ENCODE measurements around the gene INS. TPM values are rescaled to one million over a fixed set of nuclear protein-coding genes. Genes with fewer than 3 reads are reported as not detected.

INS gene
- total and polyA plus RNA-seq, 2 of the 13 experiments (the other 11 are each of a cell fraction or from before 2014, with no cell fraction given), result not detected

DNA sequence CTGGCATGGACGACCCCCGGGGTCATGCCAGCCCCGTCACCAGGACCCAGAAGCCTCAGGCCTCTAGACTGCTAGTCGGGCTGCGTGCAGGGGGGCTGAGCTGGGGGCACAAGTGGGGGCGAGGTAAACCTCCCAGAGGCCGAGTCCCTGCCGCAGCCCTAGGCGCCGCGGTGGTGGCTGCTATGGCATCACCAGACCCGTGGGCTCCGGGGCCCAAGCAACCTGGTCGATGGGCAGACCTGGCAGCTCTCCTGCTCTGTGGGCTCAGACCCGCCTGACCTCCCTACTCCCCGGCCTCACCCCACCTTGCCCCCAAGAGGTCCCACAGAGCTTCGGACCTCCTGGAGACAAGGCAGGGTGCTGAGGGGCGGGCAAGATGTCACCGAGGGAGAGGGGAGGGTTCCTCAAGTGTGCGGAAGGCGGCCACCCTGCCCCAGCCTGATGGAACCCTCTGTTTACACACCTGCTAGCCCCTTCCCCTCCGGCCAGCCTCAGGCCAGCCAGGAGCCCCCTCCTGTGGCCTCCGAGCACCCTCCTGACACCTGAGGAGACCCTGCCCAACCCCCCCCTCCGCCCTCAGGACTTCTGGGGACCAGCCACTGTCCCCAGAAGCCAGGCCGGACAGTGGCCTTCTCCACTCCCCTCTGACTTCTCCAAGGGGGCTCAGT, 31.2 kb downstream of the INS start (continued):
- TF ChIP-seq ARID4A (CRISPR knock-in tag; IDR thresholded peaks at IDR 0.05; ENCODE audit: borderline replicate concordance) (peak; percentile 14; the same call in 1 of the 2 replicates), IRX3 (CRISPR knock-in tag; IDR thresholded peaks at IDR 0.05; ENCODE audit: borderline replicate concordance, low read depth) (no peak), TOE1 (CRISPR knock-in tag; IDR thresholded peaks at IDR 0.05) (no peak), ZNF558 (CRISPR knock-in tag; IDR thresholded peaks at IDR 0.05; ENCODE audit: borderline replicate concordance) (peak; percentile 55; the same call in 1 of the 2 replicates), ZNF432 (CRISPR knock-in tag; IDR thresholded peaks at IDR 0.05; ENCODE audit: borderline replicate concordance) (no peak), ASH2L (IDR thresholded peaks at IDR 0.05; ENCODE audit: insufficient read length, low read depth, low read length) (no peak), AHDC1 (CRISPR knock-in tag; IDR thresholded peaks at IDR 0.05; ENCODE audit: borderline replicate concordance) (peak; percentile 21; the same call in 1 of the 2 replicates), MTF1 (CRISPR knock-in tag; IDR thresholded peaks at IDR 0.05) (no peak), TMF1 (CRISPR knock-in tag; IDR thresholded peaks at IDR 0.05; ENCODE audit: low read depth) (no peak; the same call in none of the 2 replicates), ZMYM4 (CRISPR knock-in tag; IDR thresholded peaks at IDR 0.05) (no peak), MAF1 (CRISPR knock-in tag; IDR thresholded peaks at IDR 0.05; ENCODE audit: borderline replicate concordance) (no peak), ZNF235 (CRISPR knock-in tag; IDR thresholded peaks at IDR 0.05; ENCODE audit: borderline replicate concordance) (peak; percentile 58; the same call in 1 of the 2 replicates), TEAD2 (CRISPR knock-in tag; IDR thresholded peaks at IDR 0.05) (no peak)
- TF ChIP-seq, protein P1, sequence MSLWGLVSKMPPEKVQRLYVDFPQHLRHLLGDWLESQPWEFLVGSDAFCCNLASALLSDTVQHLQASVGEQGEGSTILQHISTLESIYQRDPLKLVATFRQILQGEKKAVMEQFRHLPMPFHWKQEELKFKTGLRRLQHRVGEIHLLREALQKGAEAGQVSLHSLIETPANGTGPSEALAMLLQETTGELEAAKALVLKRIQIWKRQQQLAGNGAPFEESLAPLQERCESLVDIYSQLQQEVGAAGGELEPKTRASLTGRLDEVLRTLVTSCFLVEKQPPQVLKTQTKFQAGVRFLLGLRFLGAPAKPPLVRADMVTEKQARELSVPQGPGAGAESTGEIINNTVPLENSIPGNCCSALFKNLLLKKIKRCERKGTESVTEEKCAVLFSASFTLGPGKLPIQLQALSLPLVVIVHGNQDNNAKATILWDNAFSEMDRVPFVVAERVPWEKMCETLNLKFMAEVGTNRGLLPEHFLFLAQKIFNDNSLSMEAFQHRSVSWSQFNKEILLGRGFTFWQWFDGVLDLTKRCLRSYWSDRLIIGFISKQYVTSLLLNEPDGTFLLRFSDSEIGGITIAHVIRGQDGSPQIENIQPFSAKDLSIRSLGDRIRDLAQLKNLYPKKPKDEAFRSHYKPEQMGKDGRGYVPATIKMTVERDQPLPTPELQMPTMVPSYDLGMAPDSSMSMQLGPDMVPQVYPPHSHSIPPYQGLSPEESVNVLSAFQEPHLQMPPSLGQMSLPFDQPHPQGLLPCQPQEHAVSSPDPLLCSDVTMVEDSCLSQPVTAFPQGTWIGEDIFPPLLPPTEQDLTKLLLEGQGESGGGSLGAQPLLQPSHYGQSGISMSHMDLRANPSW (CRISPR knock-in tag; IDR thresholded peaks at IDR 0.05; ENCODE audit: borderline replicate concordance), result no peak
- TF ChIP-seq, protein P2, sequence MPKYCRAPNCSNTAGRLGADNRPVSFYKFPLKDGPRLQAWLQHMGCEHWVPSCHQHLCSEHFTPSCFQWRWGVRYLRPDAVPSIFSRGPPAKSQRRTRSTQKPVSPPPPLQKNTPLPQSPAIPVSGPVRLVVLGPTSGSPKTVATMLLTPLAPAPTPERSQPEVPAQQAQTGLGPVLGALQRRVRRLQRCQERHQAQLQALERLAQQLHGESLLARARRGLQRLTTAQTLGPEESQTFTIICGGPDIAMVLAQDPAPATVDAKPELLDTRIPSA (CRISPR knock-in tag; IDR thresholded peaks at IDR 0.05; ENCODE audit: borderline replicate concordance), result no peak; the same call in 1 of the 2 replicates

All from HepG2 (cell line).